Stomach (tissue), 9 donors: ENCODE results near the gene AJAP1. TPM values are rescaled to one million over a fixed set of nuclear protein-coding genes. Genes with fewer than 3 reads are reported as not detected.
"Not testable (repeated sequence)": the region's sequence is repeated elsewhere in the genome, so short reads cannot be mapped to it uniquely, and the experiment has no call there.

Experiments
- DNase-seq, 2 donors: peaks; one replicate each; pipeline versions ENCODE4 v3.0.0 to v3.0.0-alpha.2; 2013 to 2019
- H3K27ac ChIP-seq, 5 donors: fragments of 200-600 bp in 4 of 5; sonication (generic) in 4 of 5; one replicate each; pipeline ENCODE4 v1.5.1; 2013 to 2019; ENCODE audit warnings: mild to moderate bottlenecking in 1 of 5, moderate library complexity in 1 of 5
- H3K27me3 ChIP-seq, 3 donors: fragments of 200-600 bp; sonication (generic); one replicate each; pipeline ENCODE4 v1.5.1; 2017 to 2019; ENCODE audit warnings: mixed run types in 1 of 3
- H3K36me3 ChIP-seq, 4 donors: fragments of 200-600 bp; sonication (generic); 1 replicate in 3 of 4; 2 replicates in 1 of 4; pipeline ENCODE4 v1.5.1; 2016 to 2019
- H3K4me1 ChIP-seq, 4 donors: fragments of 200-600 bp; sonication (generic); one replicate each; pipeline ENCODE4 v1.5.1; 2016 to 2019
- H3K4me3 ChIP-seq, 4 donors: fragments of 200-600 bp; sonication (generic) in 3 of 4; one replicate each; pipeline ENCODE4 v1.5.1; 2016 to 2019; ENCODE audit warnings: mild to moderate bottlenecking in 1 of 4
- H3K9me3 ChIP-seq, 4 donors: fragments of 200-600 bp; sonication (generic); one replicate each; pipeline ENCODE4 v1.5.1; 2016 to 2019
- EP300 ChIP-seq: sonication (generic); formaldehyde crosslinking; IDR thresholded peaks from one replicate; pipeline ENCODE4 v1.6.1; 2017; ENCODE audit warnings: antibody characterized with exemption
- POLR2A ChIP-seq, 4 donors: fragments of 450-650 bp; IDR thresholded peaks; one replicate each; pipeline ENCODE4 v1.6.1; 2016; ENCODE audit warnings: antibody characterized with exemption in 4 of 4, control low read depth in 2 of 4, mild to moderate bottlenecking in 1 of 4, moderate library complexity in 1 of 4
- POLR2AphosphoS5 ChIP-seq, 3 donors: sonication (generic); formaldehyde crosslinking; IDR thresholded peaks; one replicate each; pipeline ENCODE4 v1.6.1; 2016; ENCODE audit warnings: antibody characterized with exemption in 3 of 3
- WGBS, 5 donors: extraction: QIAGEN DNeasy Blood & Tissue Kit in 3 of 5; methylation state at CpG; one replicate each; pipeline versions ENCODE4 v1.1.5 to v1.1.7; 2013 to 2018; 5-methylcytosine and 5-hydroxymethylcytosine counted together
- intact Hi-C: fragments of 100-400 bp; cut with DNase I; formaldehyde crosslinking; loops from one replicate; pipeline ENCODE4 v1.15.1; 2023; ENCODE audit warnings: low total_unique reads
- polyA plus RNA-seq, 3 donors: library from polyadenylated mRNA; stranded (reverse); fragments of 200-250 nt; gene quantifications; one replicate each; pipeline ENCODE4 v1.2.3, GENCODE V29; 2013
- total RNA-seq, 5 donors: library from RNA; depleted of rRNA; stranded (reverse); fragments of >200 nt; gene quantifications; one replicate each; pipeline versions ENCODE4 v1.1.0 to v1.2.3, GENCODE V29; 2014 to 2016
- TF ChIP-seq, protein P1 (sequence below), 7 experiments: fragments of 450-650 bp in 4 of 7; fragments of 200-600 bp in 3 of 7; sonication (generic) in 3 of 7; IDR thresholded peaks; one replicate each; pipeline ENCODE4 v1.5.1; 2016 to 2019; ENCODE audit warnings: antibody characterized with exemption in 7 of 7, control low read depth in 2 of 7, mild to moderate bottlenecking in 1 of 7
- donor health status: healthy with polysubstance abuse.
- donor health status: Bipolar disorder and iron deficiency.
- donor health status: healthy.

The AJAP1 gene
- total and polyA plus RNA-seq, 8 donors: 0.10 to 1.1 (median 0.14) TPM; not detected in 3

- intact Hi-C loops: no loop called here
These were observed 38.9 kb upstream of the AJAP1 start for GRCh38 chr1:4615501-4615900.

GRCh38 chr1:4616831-4617465, 37.5 kb upstream of the AJAP1 start:
- H3K9me3 ChIP-seq: peaks cover 0 to 1% (median 0%) of the 10 kb centered on the region in 4 donors
- no peak overlapping the region for H3K4me3 ChIP-seq
- no peak overlapping the region for H3K27ac ChIP-seq
- no peak for DNase-seq
- intact Hi-C loops: no loop called here
- TF ChIP-seq POLR2A (IDR thresholded peaks at IDR 0.05) (no peak), EP300 (no peak), POLR2AphosphoS5 (IDR thresholded peaks at IDR 0.05) (no peak)
- TF ChIP-seq, protein P1, sequence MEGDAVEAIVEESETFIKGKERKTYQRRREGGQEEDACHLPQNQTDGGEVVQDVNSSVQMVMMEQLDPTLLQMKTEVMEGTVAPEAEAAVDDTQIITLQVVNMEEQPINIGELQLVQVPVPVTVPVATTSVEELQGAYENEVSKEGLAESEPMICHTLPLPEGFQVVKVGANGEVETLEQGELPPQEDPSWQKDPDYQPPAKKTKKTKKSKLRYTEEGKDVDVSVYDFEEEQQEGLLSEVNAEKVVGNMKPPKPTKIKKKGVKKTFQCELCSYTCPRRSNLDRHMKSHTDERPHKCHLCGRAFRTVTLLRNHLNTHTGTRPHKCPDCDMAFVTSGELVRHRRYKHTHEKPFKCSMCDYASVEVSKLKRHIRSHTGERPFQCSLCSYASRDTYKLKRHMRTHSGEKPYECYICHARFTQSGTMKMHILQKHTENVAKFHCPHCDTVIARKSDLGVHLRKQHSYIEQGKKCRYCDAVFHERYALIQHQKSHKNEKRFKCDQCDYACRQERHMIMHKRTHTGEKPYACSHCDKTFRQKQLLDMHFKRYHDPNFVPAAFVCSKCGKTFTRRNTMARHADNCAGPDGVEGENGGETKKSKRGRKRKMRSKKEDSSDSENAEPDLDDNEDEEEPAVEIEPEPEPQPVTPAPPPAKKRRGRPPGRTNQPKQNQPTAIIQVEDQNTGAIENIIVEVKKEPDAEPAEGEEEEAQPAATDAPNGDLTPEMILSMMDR (IDR thresholded peaks at IDR 0.05): no peak
- WGBS, 5 donors: 79 to 91% (median 90%) methylated on average over 4 to 18 of the region's 18 CpGs
- no peaks in the 10 kb centered on the region for H3K4me1 ChIP-seq
- H3K36me3 ChIP-seq: no peaks in the 10 kb centered on the region
- peaks cover 0 to 13% (median 0%) of the 10 kb centered on the region in 3 donors for H3K27me3 ChIP-seq

More at GRCh38 chr1:4615501-4615900, 38.9 kb upstream of the AJAP1 start:
- DNase-seq: no peak
- no peak overlapping the region for H3K27ac ChIP-seq
- H3K4me1 ChIP-seq: no peaks in the 10 kb centered on the region
- WGBS, 5 donors: 81 to 86% (median 84%) methylated on average over 5 to 9 of the region's 9 CpGs
- no peaks in the 10 kb centered on the region for H3K36me3 ChIP-seq
- no peak overlapping the region for H3K4me3 ChIP-seq
- TF ChIP-seq POLR2A (IDR thresholded peaks at IDR 0.05) (no peak), POLR2AphosphoS5 (IDR thresholded peaks at IDR 0.05) (no peak), EP300 (no peak)
- TF ChIP-seq, protein P1 (IDR thresholded peaks at IDR 0.05): no peak
- peaks cover under 1 to 16% (median 8%) of the 10 kb centered on the region in 4 donors for H3K9me3 ChIP-seq
- peaks cover 0 to 18% (median 0%) of the 10 kb centered on the region in 3 donors for H3K27me3 ChIP-seq

- TF ChIP-seq POLR2AphosphoS5 (IDR thresholded peaks at IDR 0.05): no peak
- TF ChIP-seq, protein P1 (IDR thresholded peaks at IDR 0.05): no peak
- no peak for TF ChIP-seq POLR2A (IDR thresholded peaks at IDR 0.05)
- TF ChIP-seq EP300: no peak
- Histone ChIP-seq H3K36me3 (no peaks in the 10 kb centered on the region), H3K27ac (no peak overlapping the region), H3K4me3 (no peak overlapping the region), H3K27me3 (peaks cover 0 to 8% (median 0%) of the 10 kb centered on the region in 3 donors), H3K4me1 (no peaks in the 10 kb centered on the region), H3K9me3 (no peaks in the 10 kb centered on the region)
- DNase-seq: no peak
- WGBS, 5 donors: 84 to 92% (median 90%) methylated on average over 5 to 6 of the region's 6 CpGs
- intact Hi-C loops: no loop called here
These were observed 36.9 kb upstream of the AJAP1 start for GRCh38 chr1:4617506-4617905.

DNA sequence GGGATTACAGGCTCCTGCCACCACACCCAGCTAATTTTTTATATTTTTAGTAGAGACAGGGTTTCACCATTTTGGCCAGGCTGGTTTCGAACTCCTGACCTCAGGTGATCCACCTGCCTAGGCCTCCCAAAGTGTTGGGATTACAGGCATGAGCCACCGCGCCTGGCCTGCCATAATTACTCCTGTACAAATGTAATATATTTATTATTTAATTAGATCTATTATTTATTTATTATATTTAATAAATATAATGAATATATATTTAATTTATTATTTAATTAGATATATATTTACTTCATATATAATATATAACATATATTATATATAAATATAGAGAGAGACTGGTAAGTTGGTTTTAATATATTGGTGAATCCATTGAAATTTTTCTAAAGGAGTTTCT, 35.6 kb upstream of the AJAP1 start:
- H3K27me3 ChIP-seq, H3K9me3 ChIP-seq, intact Hi-C loops, H3K4me3 ChIP-seq, DNase-seq, H3K27ac ChIP-seq, H3K4me1 ChIP-seq, H3K36me3 ChIP-seq: not testable (repeated sequence)
- 86 to 97% (median 94%) methylated on average over 3 of the region's 3 CpGs for WGBS, 5 donors

DNA sequence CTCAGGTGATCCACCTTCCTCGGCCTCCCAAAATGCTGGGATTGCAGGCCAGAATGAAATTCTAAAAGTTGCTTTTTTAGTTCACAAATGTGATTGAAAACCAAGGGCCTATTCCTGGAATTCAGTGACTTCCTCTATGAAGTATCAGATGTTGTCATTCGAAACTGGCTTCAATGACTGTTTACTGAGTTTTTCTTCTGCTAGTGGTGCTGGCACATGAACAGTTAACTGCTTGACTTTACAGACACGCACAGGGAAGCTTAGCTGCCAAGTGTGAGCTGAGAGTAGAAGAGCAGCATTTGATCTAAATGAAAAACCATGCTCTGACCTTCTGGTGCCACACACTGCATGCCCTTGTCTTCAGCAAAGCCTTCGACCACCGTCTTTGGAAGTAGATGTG, 32.8 kb upstream of the AJAP1 start:
- intact Hi-C loops: no loop called here

More for the DNA sequence above, 32.8 kb upstream of the AJAP1 start:
- H3K4me1 ChIP-seq: no peaks in the 10 kb centered on the region
- H3K9me3 ChIP-seq: no peaks in the 10 kb centered on the region
- H3K36me3 ChIP-seq: no peaks in the 10 kb centered on the region
- TF ChIP-seq POLR2AphosphoS5 (IDR thresholded peaks at IDR 0.05) (no peak), EP300 (no peak), POLR2A (IDR thresholded peaks at IDR 0.05) (no peak)
- TF ChIP-seq, protein P1 (IDR thresholded peaks at IDR 0.05): no peak
- DNase-seq: no peak
- H3K4me3 ChIP-seq: no peak overlapping the region
- H3K27me3 ChIP-seq: peaks cover 0 to 13% (median 4%) of the 10 kb centered on the region in 3 donors
- H3K27ac ChIP-seq: no peak overlapping the region
- 51 to 67% (median 63%) methylated on average over 5 of the region's 5 CpGs for WGBS, 5 donors
